Retinal pigment epithelial cell (primary cell): ENCODE measurements around the gene CDRT15.
"Not testable (repeated sequence)": the region's sequence is repeated elsewhere in the genome, so short reads cannot be mapped to it uniquely, and the experiment has no call there.

Experiments used
- DNase-seq: peaks from one replicate; pipeline ENCODE4 v3.0.0-alpha.2; 2010; ENCODE audit warnings: low read depth
- H3K4me3 ChIP-seq: 2 replicates; pipeline ENCODE4 v1.5.1; 2011; ENCODE audit warnings: mild to moderate bottlenecking, low read length, control low read depth, moderate library complexity
- TF ChIP-seq, protein P1 (sequence below): conservative IDR thresholded peaks from 2 replicates; pipeline ENCODE4 v1.5.1; 2011; ENCODE audit warnings: low read depth, low read length, control low read depth, inconsistent platforms

Gene CDRT15

DNA sequence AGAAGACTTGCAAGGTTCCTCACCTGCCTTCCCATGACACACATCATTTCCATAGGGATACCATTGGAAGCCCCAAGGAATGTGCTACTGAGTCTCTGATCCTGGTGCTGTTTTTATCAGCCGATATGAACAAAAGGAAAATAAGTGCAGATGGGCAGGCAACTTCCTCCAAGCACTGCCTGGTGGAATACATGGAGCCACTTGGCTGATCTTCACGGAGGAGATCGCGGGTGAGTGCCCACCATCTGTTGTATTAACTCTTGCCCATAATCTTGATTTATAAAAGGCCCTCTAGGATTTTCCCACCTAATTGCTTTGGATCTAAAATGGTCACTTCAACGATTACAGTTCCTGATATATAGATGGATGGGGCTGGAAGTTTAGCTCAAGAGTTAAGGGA lies 24.7 kb upstream of the CDRT15 start:
- DNase-seq = no peak
- TF ChIP-seq, protein P1, sequence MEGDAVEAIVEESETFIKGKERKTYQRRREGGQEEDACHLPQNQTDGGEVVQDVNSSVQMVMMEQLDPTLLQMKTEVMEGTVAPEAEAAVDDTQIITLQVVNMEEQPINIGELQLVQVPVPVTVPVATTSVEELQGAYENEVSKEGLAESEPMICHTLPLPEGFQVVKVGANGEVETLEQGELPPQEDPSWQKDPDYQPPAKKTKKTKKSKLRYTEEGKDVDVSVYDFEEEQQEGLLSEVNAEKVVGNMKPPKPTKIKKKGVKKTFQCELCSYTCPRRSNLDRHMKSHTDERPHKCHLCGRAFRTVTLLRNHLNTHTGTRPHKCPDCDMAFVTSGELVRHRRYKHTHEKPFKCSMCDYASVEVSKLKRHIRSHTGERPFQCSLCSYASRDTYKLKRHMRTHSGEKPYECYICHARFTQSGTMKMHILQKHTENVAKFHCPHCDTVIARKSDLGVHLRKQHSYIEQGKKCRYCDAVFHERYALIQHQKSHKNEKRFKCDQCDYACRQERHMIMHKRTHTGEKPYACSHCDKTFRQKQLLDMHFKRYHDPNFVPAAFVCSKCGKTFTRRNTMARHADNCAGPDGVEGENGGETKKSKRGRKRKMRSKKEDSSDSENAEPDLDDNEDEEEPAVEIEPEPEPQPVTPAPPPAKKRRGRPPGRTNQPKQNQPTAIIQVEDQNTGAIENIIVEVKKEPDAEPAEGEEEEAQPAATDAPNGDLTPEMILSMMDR = no peak
- H3K4me3 ChIP-seq = no peak overlapping the region

DNA sequence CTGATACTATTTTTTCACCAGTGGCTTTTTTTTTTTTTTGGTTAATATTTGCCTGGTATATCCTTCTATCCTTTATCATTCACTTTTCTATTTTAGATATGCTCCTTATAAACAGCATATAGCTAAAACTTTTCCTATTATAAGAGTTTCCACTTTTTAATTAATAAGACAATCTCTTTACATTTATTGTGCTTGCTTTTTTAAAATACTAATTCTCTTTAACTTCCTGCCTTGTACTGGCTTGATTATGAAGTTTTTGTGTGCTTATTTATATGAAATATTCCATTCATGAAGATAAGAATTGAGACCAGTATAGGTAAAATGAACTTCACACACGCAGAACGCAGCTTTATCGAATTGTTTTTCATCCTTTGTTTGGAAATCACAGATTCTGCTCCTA lies 9.0 kb upstream of the CDRT15 start:
- H3K4me3 ChIP-seq = no peak overlapping the region
- TF ChIP-seq, protein P1 = no peak
- DNase-seq = no peak

- H3K4me3 ChIP-seq = no peak overlapping the region
- TF ChIP-seq, protein P1 = no peak
- no peak for DNase-seq
Observed at GRCh38 chr17:14245002-14245401, 8.3 kb upstream of the CDRT15 start.

GRCh38 chr17:14239271-14239670 lies 2.6 kb upstream of the CDRT15 start:
- DNase-seq, H3K4me3 ChIP-seq: not testable (repeated sequence)

DNA sequence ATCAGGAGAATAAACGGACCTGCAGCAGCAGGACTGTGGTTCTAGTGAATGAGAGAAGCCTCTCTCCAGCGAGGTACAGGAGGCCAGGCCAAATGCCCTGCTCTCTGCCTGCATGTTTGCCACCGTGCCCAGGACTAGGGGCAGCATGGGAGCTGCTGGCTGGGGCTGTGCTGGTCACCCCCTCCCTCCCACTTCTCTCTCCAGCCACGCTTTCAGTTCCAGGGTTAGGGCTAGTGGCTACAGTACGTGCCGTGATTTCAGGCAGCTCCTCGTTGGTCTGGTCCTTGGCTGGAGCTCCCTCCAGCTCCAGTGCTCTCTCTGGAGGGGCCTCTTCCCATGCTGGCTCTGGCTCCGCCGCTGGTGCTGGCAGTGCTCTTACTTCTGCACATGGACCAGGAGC lies 630 bp downstream of the CDRT15 start:
- DNase-seq, H3K4me3 ChIP-seq: not testable (repeated sequence)

GRCh38 chr17:14235047-14235446 lies 1.6 kb downstream of the CDRT15 start:
- H3K4me3 ChIP-seq, DNase-seq: not testable (repeated sequence)

GRCh38 chr17:14231187-14231586 lies 5.5 kb downstream of the CDRT15 start:
- not testable (repeated sequence) for DNase-seq, H3K4me3 ChIP-seq

GRCh38 chr17:14228903-14229302 lies 7.8 kb downstream of the CDRT15 start:
- H3K4me3 ChIP-seq = no peak overlapping the region
- no peak for DNase-seq
- TF ChIP-seq, protein P1 = no peak

DNA sequence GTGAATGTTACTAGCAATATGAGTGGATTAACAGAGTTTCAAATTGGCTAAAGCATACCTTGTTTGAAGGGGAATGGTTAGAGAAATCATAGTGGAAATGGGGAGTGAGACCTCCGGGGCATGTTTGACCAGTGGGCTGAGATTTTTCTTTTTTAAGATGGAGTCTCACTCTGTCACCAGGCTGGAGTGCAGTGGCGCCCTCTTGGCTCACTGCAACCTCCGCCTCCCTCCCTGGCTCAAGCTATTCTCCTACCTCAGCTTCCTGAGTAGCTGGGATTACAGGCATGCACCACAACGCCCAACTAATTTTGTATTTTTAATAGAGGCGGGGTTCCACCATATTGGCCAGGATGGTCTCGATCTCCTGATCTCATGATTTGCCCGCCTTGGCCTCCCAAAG lies 9.6 kb downstream of the CDRT15 start:
- TF ChIP-seq, protein P1 = no peak
- H3K4me3 ChIP-seq = no peak overlapping the region
- no peak for DNase-seq
